Adrenal gland (tissue), 12 donors: ENCODE measurements around the gene ANKMY1. TPM values are rescaled to one million over a fixed set of nuclear protein-coding genes. Genes with fewer than 3 reads are reported as not detected.

Experiments used
- DNase-seq, 7 donors: peaks; one replicate each; pipeline ENCODE4 v3.0.0-alpha.2; 2019 to 2020
- H3K27ac ChIP-seq, 5 donors: fragments of 200-600 bp; sonication (generic) in 4 of 5; 1 replicate in 3 of 5; 2 replicates in 2 of 5; pipeline versions ENCODE4 v1.5.1 to v1.8.0; 2016 to 2020; ENCODE audit warnings: mild to moderate bottlenecking in 1 of 5
- H3K27me3 ChIP-seq: fragments of 200-600 bp; 2 replicates; pipeline ENCODE4 v1.8.0; 2021
- H3K36me3 ChIP-seq, 2 donors: fragments of 200-600 bp; replicated peaks in 1 of 2; 1 replicate in 1 of 2; 2 replicates in 1 of 2; pipeline versions ENCODE4 v1.5.1 to v1.8.0; 2018 to 2022
- H3K4me1 ChIP-seq, 2 donors: fragments of 200-600 bp; replicated peaks in 1 of 2; 1 replicate in 1 of 2; 2 replicates in 1 of 2; pipeline versions ENCODE4 v1.5.1 to v1.8.0; 2018 to 2021
- H3K4me3 ChIP-seq, 4 donors: fragments of 200-600 bp; sonication (generic) in 3 of 4; one replicate each; pipeline ENCODE4 v1.5.1; 2016 to 2018
- H3K9me3 ChIP-seq, 3 donors: fragments of 200-600 bp; sonication (generic) in 1 of 3; replicated peaks in 1 of 3; 1 replicate in 2 of 3; 2 replicates in 1 of 3; pipeline versions ENCODE4 v1.5.1 to v1.8.0; 2016 to 2021
- POLR2A ChIP-seq, 2 donors: fragments of 450-650 bp; IDR thresholded peaks; one replicate each; pipeline ENCODE4 v1.6.1; 2017; ENCODE audit warnings: antibody characterized with exemption in 2 of 2, mild to moderate bottlenecking in 2 of 2, moderate library complexity in 1 of 2
- WGBS, 4 donors: extraction: QIAGEN DNeasy Blood & Tissue Kit in 2 of 4; methylation state at CpG; one replicate each; pipeline versions ENCODE4 v1.1.5 to v1.1.7; 2013 to 2017; 5-methylcytosine and 5-hydroxymethylcytosine counted together
- intact Hi-C, 2 donors: fragments of 100-400 bp; cut with DNase I; formaldehyde crosslinking; loops; one replicate each; pipeline versions ENCODE4 v1.14.1 to v1.15.0; 2022 to 2023
- polyA plus RNA-seq, 3 donors: library from polyadenylated mRNA; stranded (reverse); fragments of 200-250 nt in 2 of 3; fragments of 350-450 nt in 1 of 3; fragmentation: Illumina TruSeq in 1 of 3; extraction: RNeasy Lipid Tissue Mini Kit (QIAGEN cat#74804) in 1 of 3; gene quantifications; one replicate each; pipeline ENCODE4 v1.2.3, GENCODE V29; 2013 to 2014
- total RNA-seq, 9 donors: library from RNA; depleted of rRNA in 4 of 9; stranded (reverse); fragments of >200 nt in 4 of 9; fragments of 120-200 nt in 1 of 9; fragmentation: NEBNext Ultra II Directional in 1 of 9; extraction: Animal tissue kit (Norgen Biotek cat#: 25700) in 1 of 9; gene quantifications; one replicate each; pipeline versions ENCODE4 v1.1.0 to v1.2.4, GENCODE V29; 2013 to 2023
- TF ChIP-seq, protein P1 (sequence below), 6 experiments: fragments of 450-650 bp in 4 of 6; fragments of 200-600 bp in 2 of 6; sonication (generic) in 1 of 6; IDR thresholded peaks; 1 replicate in 5 of 6; 2 replicates in 1 of 6; pipeline versions ENCODE4 v1.5.1 to v1.8.0; 2016 to 2021; ENCODE audit warnings: antibody characterized with exemption in 6 of 6, mild to moderate bottlenecking in 2 of 6, moderate library complexity in 1 of 6
- donor health status: healthy with polysubstance abuse.
- donor health status: Bipolar disorder and iron deficiency.
- donor health status: DM: yes; HTN: yes; CAD: no.
- donor health status: DM: no; HTN: no; CAD: no.
- donor health status: DM: no; HTN: no; CAD: no.
- donor health status: DM: yes; HTN: yes; CAD: no.

ANKMY1 gene
- total and polyA plus RNA-seq, 12 donors: 7.2 to 31.7 (median 12.0) TPM

DNA sequence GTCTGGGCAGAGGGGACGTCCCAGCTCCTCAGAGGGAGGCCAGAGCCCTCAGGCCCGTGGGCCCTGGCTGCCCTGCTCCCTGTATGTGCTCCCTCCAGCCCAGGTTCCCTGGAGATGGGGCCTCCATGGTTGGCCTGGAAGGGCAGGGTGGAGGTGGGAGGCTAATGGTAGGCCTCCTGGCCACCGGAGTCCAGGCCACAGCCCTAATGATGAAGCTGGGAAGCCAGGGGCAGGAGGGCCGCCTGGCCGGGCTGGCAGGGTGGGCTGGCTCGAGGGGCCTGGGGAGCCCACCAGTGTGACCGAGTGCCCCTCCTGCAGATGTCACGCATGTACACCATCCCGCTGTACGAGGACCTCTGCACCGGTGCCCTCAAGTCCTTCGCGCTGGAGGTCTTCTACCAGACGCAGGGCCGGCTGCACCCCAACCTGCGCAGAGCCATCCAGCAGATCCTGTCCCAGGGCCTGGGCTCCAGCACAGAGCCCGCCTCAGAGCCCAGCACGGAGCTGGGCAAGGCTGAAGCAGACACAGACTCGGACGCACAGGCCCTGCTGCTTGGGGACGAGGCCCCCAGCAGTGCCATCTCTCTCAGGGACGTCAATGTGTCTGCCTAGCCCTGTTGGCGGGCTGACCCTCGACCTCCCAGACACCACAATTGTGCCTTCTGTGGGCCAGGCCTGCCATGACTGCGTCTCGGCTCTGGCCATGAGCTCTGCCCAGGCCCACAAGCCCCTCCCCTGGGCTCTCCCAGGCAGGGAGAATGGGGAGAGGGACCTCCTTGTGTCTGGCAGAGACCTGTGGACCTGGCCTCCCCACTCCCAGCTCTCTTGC is 19.7 kb upstream of the ANKMY1 start:
- H3K9me3 ChIP-seq: no peaks in the 10 kb centered on the region
- no peak overlapping the region for H3K4me3 ChIP-seq
- no peak for DNase-seq
- peak overlapping the region in 2 of 5 donors; percentile 86 to 96 for H3K27ac ChIP-seq
- peaks cover 0 to 40% of the 10 kb centered on the region in 2 donors for H3K36me3 ChIP-seq
- no peak for TF ChIP-seq POLR2A (IDR thresholded peaks at IDR 0.05)
- TF ChIP-seq, protein P1, sequence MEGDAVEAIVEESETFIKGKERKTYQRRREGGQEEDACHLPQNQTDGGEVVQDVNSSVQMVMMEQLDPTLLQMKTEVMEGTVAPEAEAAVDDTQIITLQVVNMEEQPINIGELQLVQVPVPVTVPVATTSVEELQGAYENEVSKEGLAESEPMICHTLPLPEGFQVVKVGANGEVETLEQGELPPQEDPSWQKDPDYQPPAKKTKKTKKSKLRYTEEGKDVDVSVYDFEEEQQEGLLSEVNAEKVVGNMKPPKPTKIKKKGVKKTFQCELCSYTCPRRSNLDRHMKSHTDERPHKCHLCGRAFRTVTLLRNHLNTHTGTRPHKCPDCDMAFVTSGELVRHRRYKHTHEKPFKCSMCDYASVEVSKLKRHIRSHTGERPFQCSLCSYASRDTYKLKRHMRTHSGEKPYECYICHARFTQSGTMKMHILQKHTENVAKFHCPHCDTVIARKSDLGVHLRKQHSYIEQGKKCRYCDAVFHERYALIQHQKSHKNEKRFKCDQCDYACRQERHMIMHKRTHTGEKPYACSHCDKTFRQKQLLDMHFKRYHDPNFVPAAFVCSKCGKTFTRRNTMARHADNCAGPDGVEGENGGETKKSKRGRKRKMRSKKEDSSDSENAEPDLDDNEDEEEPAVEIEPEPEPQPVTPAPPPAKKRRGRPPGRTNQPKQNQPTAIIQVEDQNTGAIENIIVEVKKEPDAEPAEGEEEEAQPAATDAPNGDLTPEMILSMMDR (IDR thresholded peaks at IDR 0.05): no peak
- H3K4me1 ChIP-seq: peaks cover 28 to 29% of the 10 kb centered on the region in 2 donors
- intact Hi-C loops: no loop called here
- 88 to 92% (median 91%) methylated on average over 11 to 26 of the region's 26 CpGs; no CpG with 5 or more reads in 1 of the 4 donors for WGBS, 4 donors
- no peaks in the 10 kb centered on the region for H3K27me3 ChIP-seq

DNA sequence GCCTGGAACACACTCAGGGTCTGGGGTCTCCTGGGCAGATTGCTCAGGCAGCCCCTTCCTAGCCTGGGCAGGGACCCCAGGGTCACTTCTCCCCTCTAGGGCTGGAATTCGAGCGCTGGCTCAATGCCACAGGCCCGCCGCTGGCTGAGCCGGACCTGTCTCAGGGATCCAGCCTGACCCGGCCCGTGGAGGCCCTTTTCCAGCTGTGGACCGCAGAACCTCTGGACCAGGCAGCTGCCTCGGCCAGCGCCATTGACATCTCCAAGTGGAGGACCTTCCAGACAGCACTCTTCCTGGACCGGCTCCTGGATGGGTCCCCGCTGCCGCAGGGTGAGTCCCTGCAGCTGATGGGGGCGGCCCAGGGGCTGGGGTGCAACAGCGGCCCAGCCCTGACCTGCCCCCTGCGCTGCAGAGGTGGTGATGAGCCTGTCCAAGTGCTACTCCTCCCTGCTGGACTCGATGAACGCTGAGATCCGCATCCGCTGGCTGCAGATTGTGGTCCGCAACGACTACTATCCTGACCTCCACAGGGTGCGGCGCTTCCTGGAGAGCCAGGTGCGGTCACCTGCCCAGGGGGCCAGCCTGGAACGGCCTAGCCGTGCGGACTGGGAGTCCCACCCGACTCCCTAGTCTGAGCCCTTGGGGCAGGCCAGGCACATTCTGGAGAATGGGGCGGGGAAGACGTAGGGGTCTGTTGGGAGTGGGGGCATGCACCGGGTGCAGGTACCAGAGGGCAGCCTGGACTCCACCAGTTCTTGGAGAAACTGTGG is 18.8 kb upstream of the ANKMY1 start:
- intact Hi-C loops: no loop called here
- no peak for DNase-seq

DNA sequence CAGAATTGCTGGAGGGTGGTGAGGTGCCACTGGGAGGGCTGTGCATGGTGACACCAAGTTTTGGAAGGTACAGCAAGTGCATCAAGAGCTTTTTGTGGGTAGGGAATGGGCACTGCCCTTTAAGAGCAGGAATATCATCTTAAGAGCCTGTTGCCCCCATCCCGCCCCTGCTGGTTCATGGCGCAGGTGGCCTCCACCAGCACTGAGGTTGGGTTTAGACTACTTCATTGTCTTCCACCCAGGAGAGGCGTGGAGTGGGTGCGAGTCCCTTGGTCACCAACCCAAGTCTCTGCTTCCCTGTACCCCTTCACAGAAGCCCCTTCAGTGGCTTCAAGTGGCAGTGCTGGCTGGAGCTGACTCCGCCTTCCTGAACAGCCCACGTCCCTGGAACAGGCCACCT is 18.2 kb upstream of the ANKMY1 start:
- intact Hi-C loops: no loop called here
- 65 to 79% (median 76%) methylated on average over 2 to 6 of the region's 6 CpGs for WGBS, 4 donors

More for the DNA sequence above, 18.8 kb upstream of the ANKMY1 start:
- Histone ChIP-seq H3K27me3 (no peaks in the 10 kb centered on the region), H3K9me3 (no peaks in the 10 kb centered on the region), H3K36me3 (peaks cover 0 to 40% of the 10 kb centered on the region in 2 donors), H3K4me3 (no peak overlapping the region), H3K27ac (no peak overlapping the region), H3K4me1 (peaks cover 28 to 29% of the 10 kb centered on the region in 2 donors)
- WGBS, 4 donors: 87 to 94% (median 90%) methylated on average over 14 to 32 of the region's 32 CpGs
- TF ChIP-seq, protein P1 (IDR thresholded peaks at IDR 0.05): no peak
- no peak for TF ChIP-seq POLR2A (IDR thresholded peaks at IDR 0.05)

More for the DNA sequence above, 18.2 kb upstream of the ANKMY1 start:
- TF ChIP-seq, protein P1 (IDR thresholded peaks at IDR 0.05): no peak
- TF ChIP-seq POLR2A (IDR thresholded peaks at IDR 0.05): no peak
- Histone ChIP-seq H3K4me3 (no peak overlapping the region), H3K36me3 (peaks cover 0 to 40% of the 10 kb centered on the region in 2 donors), H3K9me3 (no peaks in the 10 kb centered on the region), H3K27me3 (no peaks in the 10 kb centered on the region), H3K4me1 (peaks cover 28 to 29% of the 10 kb centered on the region in 2 donors), H3K27ac (no peak overlapping the region)
- no peak for DNase-seq
